LNCAP (cell line): Measurements from ENCODE around the gene BMI1.

Experiments
- CTCF ChIP-seq: fragments of 450-650 bp; IDR thresholded peaks from 2 replicates; pipeline ENCODE4 v1.5.1; 2017; ENCODE audit warnings: mild to moderate bottlenecking

The BMI1 gene

DNA sequence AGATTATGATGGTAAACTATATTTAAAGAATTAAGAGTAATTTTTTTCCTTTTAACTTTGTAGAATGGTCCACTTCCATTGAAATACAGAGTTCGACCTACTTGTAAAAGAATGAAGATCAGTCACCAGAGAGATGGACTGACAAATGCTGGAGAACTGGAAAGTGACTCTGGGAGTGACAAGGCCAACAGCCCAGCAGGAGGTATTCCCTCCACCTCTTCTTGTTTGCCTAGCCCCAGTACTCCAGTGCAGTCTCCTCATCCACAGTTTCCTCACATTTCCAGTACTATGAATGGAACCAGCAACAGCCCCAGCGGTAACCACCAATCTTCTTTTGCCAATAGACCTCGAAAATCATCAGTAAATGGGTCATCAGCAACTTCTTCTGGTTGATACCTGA lies 8.3 kb downstream of the BMI1 start:
- no peak for TF ChIP-seq CTCF

DNA sequence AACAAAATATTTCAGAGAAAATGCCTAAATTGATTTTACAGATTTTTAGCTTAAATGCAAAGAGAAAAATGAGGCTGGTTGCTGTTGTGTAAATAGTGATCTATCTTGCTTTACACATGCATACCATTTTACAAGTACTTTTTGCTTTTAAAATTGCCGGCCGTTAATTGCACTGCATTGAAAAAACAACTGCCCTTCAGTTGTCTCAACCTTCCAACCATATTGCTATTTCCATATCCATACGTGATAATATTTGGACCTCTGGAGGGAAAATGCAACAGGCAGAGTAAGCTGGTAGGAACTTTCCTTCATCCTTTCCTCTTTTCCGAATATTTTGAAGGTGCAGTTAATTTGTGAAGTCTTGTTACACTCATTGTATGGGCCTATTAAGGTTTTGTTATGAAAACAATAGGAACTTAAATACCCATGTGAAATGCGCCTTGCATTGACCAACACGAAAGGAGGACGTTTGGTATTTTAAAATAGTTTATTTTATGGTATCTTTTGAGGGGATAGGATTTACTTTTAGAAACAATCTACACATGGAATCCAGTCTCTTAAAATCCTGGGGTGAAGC lies 11.3 kb downstream of the BMI1 start:
- TF ChIP-seq CTCF: no peak

DNA sequence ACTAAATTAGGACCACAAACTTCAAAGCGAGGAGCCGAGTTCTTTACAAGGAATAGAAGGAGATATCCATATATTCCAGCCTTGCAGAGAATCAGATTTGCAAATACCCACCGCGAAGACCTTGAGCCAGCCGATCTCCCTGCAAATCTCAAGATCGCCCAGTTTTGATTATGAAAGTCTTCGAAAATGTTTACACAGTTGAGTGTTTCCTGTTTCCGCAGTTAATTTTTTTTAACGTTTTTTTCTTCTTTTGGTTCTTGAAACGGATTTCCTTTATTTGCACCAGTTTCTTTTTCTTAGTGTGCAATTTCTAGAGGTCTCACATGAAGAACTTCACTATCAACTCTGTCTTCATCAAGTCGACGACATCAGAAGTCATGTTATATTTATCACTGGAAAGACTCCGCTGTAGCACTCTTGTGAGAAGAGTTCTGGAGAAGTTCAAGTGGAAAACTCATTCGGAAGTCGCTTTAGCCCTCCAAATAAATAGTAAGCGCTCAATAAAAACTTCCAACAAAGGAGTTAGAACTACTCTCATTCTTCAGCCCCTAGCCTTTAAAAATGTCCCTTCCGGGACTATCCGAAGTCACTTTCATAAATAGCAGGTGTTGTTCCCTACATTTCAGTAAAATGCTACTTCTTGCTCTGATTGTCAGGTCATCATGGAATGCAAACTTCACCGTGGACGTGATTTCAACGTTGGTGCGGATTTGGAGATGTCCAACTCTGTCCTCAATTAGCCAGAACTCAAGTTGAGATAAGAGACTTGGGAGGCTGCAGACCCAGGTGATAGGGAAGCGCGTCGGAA lies 12.5 kb downstream of the BMI1 start:
- TF ChIP-seq CTCF: no peak

DNA sequence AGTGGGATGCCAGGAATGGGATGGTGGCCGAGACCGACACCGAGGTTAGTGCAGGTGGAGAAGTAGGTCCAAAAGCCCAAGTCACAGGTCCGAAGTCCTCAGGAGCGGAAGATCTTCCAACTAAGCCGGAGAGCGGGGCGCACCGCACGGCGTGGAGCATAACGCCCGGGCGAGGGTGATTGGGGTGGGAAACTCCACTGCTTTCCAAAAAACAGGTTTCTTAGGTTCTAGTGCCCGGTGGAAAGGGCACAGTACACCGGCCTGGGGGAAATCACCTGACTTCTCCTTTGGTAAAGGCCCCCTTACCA lies 13.0 kb downstream of the BMI1 start:
- no peak for TF ChIP-seq CTCF

DNA sequence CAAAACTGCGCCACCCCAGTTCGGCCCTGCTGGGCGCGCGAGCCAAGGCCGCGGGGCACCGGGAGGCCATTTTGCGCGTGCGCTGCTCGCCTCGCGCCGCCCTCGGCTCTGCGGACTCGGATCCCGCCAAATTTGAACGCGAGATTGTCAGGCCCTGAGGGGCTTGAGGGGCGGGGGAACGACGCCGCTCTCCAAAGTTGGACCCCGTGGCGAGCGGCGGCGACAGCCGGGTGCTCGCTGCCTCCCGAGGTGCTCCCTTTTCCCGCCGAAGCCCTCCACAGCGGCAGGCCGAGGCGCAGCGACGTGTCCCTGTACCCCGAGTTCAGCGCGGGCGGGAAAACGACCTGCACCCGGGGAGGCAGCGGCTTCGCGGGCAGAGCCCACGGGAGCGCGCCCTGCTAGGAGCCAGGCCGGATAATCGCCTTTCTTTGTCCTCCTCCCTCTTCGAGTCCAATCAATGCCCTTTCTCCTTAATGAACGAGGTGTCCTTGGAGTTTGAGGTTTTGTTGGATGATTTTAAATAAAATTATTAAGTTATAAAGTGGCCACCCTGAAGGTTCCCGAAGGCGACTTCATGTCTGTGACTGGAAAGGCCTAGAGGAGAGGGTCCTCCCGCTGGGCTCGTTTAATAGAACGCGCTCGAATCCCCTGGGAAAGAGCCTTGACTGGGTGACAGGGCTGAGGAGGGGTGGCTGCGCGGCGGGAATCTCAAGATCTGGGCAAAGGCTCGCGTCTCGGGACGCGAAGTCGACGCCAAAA lies 13.7 kb downstream of the BMI1 start:
- TF ChIP-seq CTCF: no peak

GRCh38 chr10:22335173-22335933 lies 14.5 kb downstream of the BMI1 start:
- no peak for TF ChIP-seq CTCF

DNA sequence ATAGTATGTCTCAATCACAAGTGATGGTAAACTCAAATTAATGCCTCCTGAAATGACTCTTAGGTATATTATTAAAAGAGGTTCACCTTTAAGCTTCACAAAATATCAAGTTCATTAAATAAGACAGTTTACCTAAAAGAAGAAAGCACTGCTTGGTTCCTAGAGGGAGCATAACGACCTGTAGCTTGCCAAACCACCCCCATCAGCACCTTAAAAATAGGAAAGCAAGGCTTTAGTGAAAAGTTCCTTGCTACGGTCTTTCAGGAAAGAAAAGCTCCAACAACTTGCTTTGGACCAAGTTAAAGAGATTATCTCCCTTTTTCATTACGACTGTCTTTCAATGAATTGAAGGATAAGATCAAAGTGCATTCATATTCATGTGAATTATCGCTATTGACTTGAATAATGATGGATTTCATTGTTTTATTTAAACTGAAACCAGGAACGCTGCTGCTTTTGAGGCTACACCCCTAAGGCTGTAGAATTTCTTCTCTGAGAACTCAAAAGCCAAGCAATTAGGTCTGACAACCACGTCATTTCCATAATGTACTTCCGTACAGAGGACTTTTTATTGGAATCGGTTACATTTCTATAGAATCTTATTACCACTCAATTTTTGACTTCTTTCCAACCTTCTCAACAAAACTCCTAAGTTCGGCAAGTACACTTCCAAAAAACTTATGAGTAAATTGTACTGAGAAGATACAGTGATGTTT lies 17.4 kb downstream of the BMI1 start:
- no peak for TF ChIP-seq CTCF
